Measurements from ENCODE around the gene POLRMT. TPM values are rescaled to one million over a fixed set of nuclear protein-coding genes. Genes with fewer than 3 reads are reported as not detected.

The POLRMT gene
- polyA plus RNA-seq, 1 of the 3 experiments (the other 2 are of a cell fraction) = 38.2 TPM

GRCh38 chr19:651991-652390, 18.7 kb upstream of the POLRMT start:
- CTCF ChIA-PET = no interaction called here
- Histone ChIP-seq H3K36me3 (replicated peaks in 1 of 2; ENCODE audit: control insufficient read depth in 1 of 2, insufficient read depth in 2 of 2, low read length in 1 of 2) (peaks cover 0 to 40% of the 10 kb centered on the region in 2 experiments), H4K20me1 (ENCODE audit: insufficient read depth) (peaks cover 52% of the 10 kb centered on the region)

GRCh38 chr19:651114-651818, 17.9 kb upstream of the POLRMT start:
- Histone ChIP-seq H3K27ac (ENCODE audit: low read depth in 2 of 2, low read length in 1 of 2) (no peak overlapping the region), H3K36me3 (replicated peaks in 1 of 2; ENCODE audit: control insufficient read depth in 1 of 2, insufficient read depth in 2 of 2, low read length in 1 of 2) (peaks cover 0 to 47% of the 10 kb centered on the region in 2 experiments), H3K79me2 (ENCODE audit: insufficient read depth) (peaks cover 47% of the 10 kb centered on the region), H3K4me1 (ENCODE audit: control insufficient read depth in 1 of 2, insufficient read depth in 2 of 2, low read depth in 1 of 2, low read length in 1 of 2) (no peaks in the 10 kb centered on the region), H3K9me2 (no peaks in the 10 kb centered on the region), H3K9ac (no peak overlapping the region), H3K9me3 (no peaks in the 10 kb centered on the region), H3K27me3 (ENCODE audit: insufficient read depth) (no peaks in the 10 kb centered on the region), H4K20me1 (ENCODE audit: insufficient read depth) (peaks cover 45% of the 10 kb centered on the region), H3K4me3 (ENCODE audit: low read depth in 2 of 2, low read length in 1 of 2) (no peak overlapping the region), H3K4me2 (no peak overlapping the region), H2AFZ (ENCODE audit: low read depth) (no peak overlapping the region), H3F3A (replicated peaks; ENCODE audit: insufficient read depth) (no peaks in the 10 kb centered on the region)
- TF ChIP-seq FOXM1 (IDR thresholded peaks at IDR 0.05; ENCODE audit: low read depth) = no peak
- TF ChIP-seq TEAD4 (IDR thresholded peaks at IDR 0.05; ENCODE audit: borderline replicate concordance, insufficient read depth) = no peak
- no peak for TF ChIP-seq POLR2AphosphoS5 (IDR thresholded peaks at IDR 0.05; ENCODE audit: low read depth, low read length)
- no peak for TF ChIP-seq JUND (IDR thresholded peaks at IDR 0.05)
- no peak for TF ChIP-seq ZBTB33 (IDR thresholded peaks at IDR 0.05; ENCODE audit: borderline replicate concordance, low read depth)
- TF ChIP-seq RXRA (IDR thresholded peaks at IDR 0.05; ENCODE audit: borderline replicate concordance, low read depth) = no peak
- TF ChIP-seq FOSL2 (IDR thresholded peaks at IDR 0.05; ENCODE audit: borderline replicate concordance, low read depth) = no peak
- TF ChIP-seq TCF12 (IDR thresholded peaks at IDR 0.05) = no peak
- TF ChIP-seq YY1 (IDR thresholded peaks at IDR 0.05; ENCODE audit: low read depth) = no peak
- no peak for TF ChIP-seq TAF1 (IDR thresholded peaks at IDR 0.05; ENCODE audit: borderline replicate concordance, low read depth, low read length)
- ChIA-PET CTCF (no interaction called here), POLR2A (no interaction called here)
- WGBS (ENCODE audit: low lambda C conversion rate) = 97% methylated on average over 41 of the region's 58 CpGs
- no peak for DNase-seq

More at GRCh38 chr19:651991-652390, 18.7 kb upstream of the POLRMT start:
- Histone ChIP-seq H3K9me2 (no peaks in the 10 kb centered on the region), H3K27me3 (ENCODE audit: insufficient read depth) (no peaks in the 10 kb centered on the region), H3F3A (replicated peaks; ENCODE audit: insufficient read depth) (no peaks in the 10 kb centered on the region), H2AFZ (ENCODE audit: low read depth) (no peak overlapping the region), H3K9me3 (no peaks in the 10 kb centered on the region), H3K4me1 (ENCODE audit: control insufficient read depth in 1 of 2, insufficient read depth in 2 of 2, low read depth in 1 of 2, low read length in 1 of 2) (no peaks in the 10 kb centered on the region), H3K4me2 (no peak overlapping the region), H3K79me2 (ENCODE audit: insufficient read depth) (peaks cover 55% of the 10 kb centered on the region), H3K27ac (ENCODE audit: low read depth in 2 of 2, low read length in 1 of 2) (no peak overlapping the region), H3K4me3 (ENCODE audit: low read depth in 2 of 2, low read length in 1 of 2) (no peak overlapping the region), H3K9ac (no peak overlapping the region)
- no peak for TF ChIP-seq PBX3 (IDR thresholded peaks at IDR 0.05)
- no peak for TF ChIP-seq POLR2AphosphoS5 (IDR thresholded peaks at IDR 0.05; ENCODE audit: low read depth, low read length)
- no peak for TF ChIP-seq MXI1 (IDR thresholded peaks at IDR 0.05; ENCODE audit: low read depth, low read length)
- TF ChIP-seq EZH2phosphoT487 (IDR thresholded peaks at IDR 0.05; ENCODE audit: borderline replicate concordance, low read depth) = no peak
- no peak for TF ChIP-seq USF2 (IDR thresholded peaks at IDR 0.05; ENCODE audit: borderline replicate concordance, low read depth, low read length)
- TF ChIP-seq SIN3A (IDR thresholded peaks at IDR 0.05; ENCODE audit: borderline replicate concordance, low read depth, low read length) = no peak
- no peak for TF ChIP-seq EP300 (IDR thresholded peaks at IDR 0.05; ENCODE audit: borderline replicate concordance in 1 of 2, low read depth in 1 of 2, low read length in 1 of 2)
- TF ChIP-seq RXRA (IDR thresholded peaks at IDR 0.05; ENCODE audit: borderline replicate concordance, low read depth) = no peak
- TF ChIP-seq ELF1 (IDR thresholded peaks at IDR 0.05) = no peak
- no peak for TF ChIP-seq MEF2A (IDR thresholded peaks at IDR 0.05; ENCODE audit: borderline replicate concordance, low read depth)
- TF ChIP-seq RAD21 (IDR thresholded peaks at IDR 0.05; ENCODE audit: low read length) = no peak
- no peak for TF ChIP-seq SMC3 (IDR thresholded peaks at IDR 0.05; ENCODE audit: low read depth, low read length)
- no peak for TF ChIP-seq YY1 (IDR thresholded peaks at IDR 0.05; ENCODE audit: low read depth)
- TF ChIP-seq RCOR1 (IDR thresholded peaks at IDR 0.05; ENCODE audit: low read length) = no peak
- WGBS (ENCODE audit: low lambda C conversion rate) = 92% methylated on average over 24 of the region's 24 CpGs
- DNase-seq = no peak
- POLR2A ChIA-PET = no interaction called here

Data from SK-N-SH (cell line).